RWPE2 (cell line): Measurements from ENCODE around the gene FCER2.

Experiments
- ATAC-seq: fragments of 200-7000 bp; cut with Tn5 transposase; 3 replicates; pipeline ENCODE4 v1.9.1; 2021; ENCODE audit warnings: low read depth
- DNase-seq: peaks from one replicate; pipeline ENCODE4 v3.0.0-alpha.2; 2020; ENCODE audit warnings: low spot score
- H3K27ac ChIP-seq: fragments of 450-650 bp; 2 replicates; pipeline ENCODE4 v1.5.1; 2017; ENCODE audit warnings: mild to moderate bottlenecking; ENCODE audit not compliant: poor library complexity, severe bottlenecking
- H3K27me3 ChIP-seq: fragments of 250-450 bp; sonication (Bioruptor Pico); 2 replicates; pipeline ENCODE4 v1.5.1; 2021; ENCODE audit warnings: mild to moderate bottlenecking, moderate library complexity; ENCODE audit not compliant: insufficient read depth, poor library complexity, severe bottlenecking
- H3K36me3 ChIP-seq: fragments of 250-450 bp; sonication (Bioruptor Pico); 2 replicates; pipeline ENCODE4 v1.5.1; 2020; ENCODE audit warnings: low read depth, mild to moderate bottlenecking, moderate library complexity
- H3K4me1 ChIP-seq: fragments of 250-450 bp; sonication (Bioruptor Pico); 2 replicates; pipeline ENCODE4 v1.5.1; 2021; ENCODE audit warnings: mild to moderate bottlenecking, moderate library complexity; ENCODE audit not compliant: insufficient read depth, poor library complexity, severe bottlenecking
- H3K4me3 ChIP-seq: fragments of 250-450 bp; sonication (Bioruptor Pico); 2 replicates; pipeline ENCODE4 v1.5.1; 2021; ENCODE audit warnings: mild to moderate bottlenecking, moderate library complexity; ENCODE audit not compliant: severe bottlenecking
- H3K9me3 ChIP-seq: fragments of 250-450 bp; sonication (Bioruptor Pico); 2 replicates; pipeline ENCODE4 v1.5.1; 2021; ENCODE audit warnings: mild to moderate bottlenecking, moderate library complexity; ENCODE audit not compliant: severe bottlenecking
- TF ChIP-seq, protein P1 (sequence below): fragments of 450-650 bp; IDR thresholded peaks from one replicate; pipeline ENCODE4 v1.5.1; 2017; ENCODE audit warnings: mild to moderate bottlenecking, moderate library complexity; ENCODE audit not compliant: poor library complexity, severe bottlenecking

FCER2 gene

DNA sequence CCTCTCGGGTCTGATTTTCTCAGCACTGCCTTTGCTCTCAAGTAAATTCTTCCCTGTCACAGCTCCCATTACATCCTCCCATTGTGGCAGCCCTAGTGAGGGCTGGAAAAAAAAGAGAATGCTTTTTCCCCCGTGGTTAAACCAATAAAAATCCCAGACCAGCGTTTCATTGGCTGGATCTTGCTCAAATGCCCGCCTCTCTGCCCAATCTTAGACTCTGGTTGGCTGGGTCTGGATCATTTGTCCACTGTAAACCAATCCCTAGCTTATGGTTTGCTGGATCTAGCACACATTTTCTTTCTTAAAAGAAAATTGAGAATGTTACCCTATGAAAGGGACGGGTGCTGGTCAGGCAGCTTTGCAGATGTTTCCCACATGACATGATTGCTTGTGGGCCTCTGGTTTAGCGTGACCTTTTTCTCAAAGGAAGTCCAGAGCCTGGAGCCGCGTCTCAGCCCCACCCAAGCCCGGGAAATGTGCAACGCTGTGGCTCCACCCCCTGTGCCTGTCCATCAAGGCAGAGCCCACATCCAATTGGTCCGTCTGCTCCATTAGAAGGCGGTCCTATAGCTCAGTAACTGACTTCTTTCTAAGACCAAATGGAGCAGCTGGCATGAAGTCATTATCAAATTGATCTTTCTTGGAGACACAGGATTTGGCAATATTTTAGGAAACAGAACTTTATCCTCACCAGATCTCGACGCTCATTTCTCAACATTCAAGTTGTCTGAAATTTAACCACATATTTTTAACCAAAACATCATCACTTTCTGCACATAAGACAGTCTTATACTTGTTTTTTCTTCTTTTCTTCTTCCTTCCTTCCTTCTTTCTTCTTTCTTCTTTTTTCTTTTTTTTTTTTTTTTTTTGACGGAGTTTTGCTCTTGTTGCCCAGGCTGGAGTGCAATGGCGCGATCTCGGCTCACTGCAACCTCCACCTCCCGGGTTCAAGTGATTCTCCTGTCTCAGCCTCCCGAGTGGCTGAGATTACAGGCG, 27.6 kb downstream of the FCER2 start:
- TF ChIP-seq, protein P1, sequence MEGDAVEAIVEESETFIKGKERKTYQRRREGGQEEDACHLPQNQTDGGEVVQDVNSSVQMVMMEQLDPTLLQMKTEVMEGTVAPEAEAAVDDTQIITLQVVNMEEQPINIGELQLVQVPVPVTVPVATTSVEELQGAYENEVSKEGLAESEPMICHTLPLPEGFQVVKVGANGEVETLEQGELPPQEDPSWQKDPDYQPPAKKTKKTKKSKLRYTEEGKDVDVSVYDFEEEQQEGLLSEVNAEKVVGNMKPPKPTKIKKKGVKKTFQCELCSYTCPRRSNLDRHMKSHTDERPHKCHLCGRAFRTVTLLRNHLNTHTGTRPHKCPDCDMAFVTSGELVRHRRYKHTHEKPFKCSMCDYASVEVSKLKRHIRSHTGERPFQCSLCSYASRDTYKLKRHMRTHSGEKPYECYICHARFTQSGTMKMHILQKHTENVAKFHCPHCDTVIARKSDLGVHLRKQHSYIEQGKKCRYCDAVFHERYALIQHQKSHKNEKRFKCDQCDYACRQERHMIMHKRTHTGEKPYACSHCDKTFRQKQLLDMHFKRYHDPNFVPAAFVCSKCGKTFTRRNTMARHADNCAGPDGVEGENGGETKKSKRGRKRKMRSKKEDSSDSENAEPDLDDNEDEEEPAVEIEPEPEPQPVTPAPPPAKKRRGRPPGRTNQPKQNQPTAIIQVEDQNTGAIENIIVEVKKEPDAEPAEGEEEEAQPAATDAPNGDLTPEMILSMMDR, result no peak
- no peak for DNase-seq

DNA sequence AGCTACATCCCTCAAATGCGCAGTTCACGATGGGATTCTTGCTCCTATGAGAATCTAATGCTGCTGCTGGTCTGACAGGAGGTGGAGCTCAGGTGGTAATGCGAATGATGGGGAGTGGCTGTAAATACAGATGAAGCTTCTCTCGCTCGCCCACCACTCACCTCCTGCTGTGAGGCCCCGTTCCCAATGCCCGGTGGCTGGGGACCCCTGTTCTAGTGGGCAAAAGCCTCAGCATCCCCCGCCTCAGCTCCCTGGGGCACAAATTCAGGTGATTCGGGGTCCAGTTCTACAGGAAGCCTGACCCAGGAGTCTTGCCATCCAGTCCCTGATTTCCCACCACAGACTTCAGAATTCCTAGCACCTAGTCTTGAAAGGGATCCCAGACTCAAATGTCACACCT, 29.4 kb downstream of the FCER2 start:
- TF ChIP-seq, protein P1, result no peak
- Histone ChIP-seq H3K9me3 (no peaks in the 10 kb centered on the region), H3K27me3 (peaks cover 7% of the 10 kb centered on the region)

More for the DNA sequence above, 27.6 kb downstream of the FCER2 start:
- Histone ChIP-seq H3K9me3 (no peaks in the 10 kb centered on the region), H3K27ac (no peak overlapping the region), H3K27me3 (peaks cover 7% of the 10 kb centered on the region), H3K36me3 (no peaks in the 10 kb centered on the region), H3K4me1 (no peaks in the 10 kb centered on the region), H3K4me3 (no peak overlapping the region)
- ATAC-seq, result peak; percentile 81; the same call in 2 of the 3 replicates

DNA sequence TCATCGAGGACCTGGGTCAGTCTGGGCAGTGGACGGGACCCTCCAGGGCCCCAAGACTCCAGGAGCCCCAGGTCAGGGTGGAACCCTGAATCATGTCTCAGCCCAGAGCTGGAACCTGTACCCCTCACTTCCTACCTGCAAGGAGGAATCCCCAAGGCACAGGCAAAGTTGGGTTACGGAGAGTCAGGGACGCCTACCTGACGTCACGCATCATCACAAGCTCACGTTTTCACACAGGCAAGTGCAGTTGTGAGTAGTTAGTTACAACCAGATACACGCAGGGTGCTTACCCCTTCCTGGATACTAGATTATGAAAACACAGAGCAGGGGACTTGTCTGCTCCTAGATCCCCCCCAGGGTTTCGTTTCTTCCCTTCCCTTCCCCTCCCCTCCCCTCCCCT, 31.1 kb downstream of the FCER2 start:
- H3K4me1 ChIP-seq, result no peaks in the 10 kb centered on the region
- peaks cover 7% of the 10 kb centered on the region for H3K27me3 ChIP-seq
- H3K27ac ChIP-seq, result no peak overlapping the region
- no peaks in the 10 kb centered on the region for H3K9me3 ChIP-seq
- TF ChIP-seq, protein P1, result no peak
- no peaks in the 10 kb centered on the region for H3K36me3 ChIP-seq
- DNase-seq (no peak), ATAC-seq (no peak)
- no peak overlapping the region for H3K4me3 ChIP-seq

More for the DNA sequence above, 29.4 kb downstream of the FCER2 start:
- H3K4me3 ChIP-seq, result no peak overlapping the region
- no peaks in the 10 kb centered on the region for H3K36me3 ChIP-seq
- no peak overlapping the region for H3K27ac ChIP-seq
- ATAC-seq (no peak), DNase-seq (no peak)
- no peaks in the 10 kb centered on the region for H3K4me1 ChIP-seq

DNA sequence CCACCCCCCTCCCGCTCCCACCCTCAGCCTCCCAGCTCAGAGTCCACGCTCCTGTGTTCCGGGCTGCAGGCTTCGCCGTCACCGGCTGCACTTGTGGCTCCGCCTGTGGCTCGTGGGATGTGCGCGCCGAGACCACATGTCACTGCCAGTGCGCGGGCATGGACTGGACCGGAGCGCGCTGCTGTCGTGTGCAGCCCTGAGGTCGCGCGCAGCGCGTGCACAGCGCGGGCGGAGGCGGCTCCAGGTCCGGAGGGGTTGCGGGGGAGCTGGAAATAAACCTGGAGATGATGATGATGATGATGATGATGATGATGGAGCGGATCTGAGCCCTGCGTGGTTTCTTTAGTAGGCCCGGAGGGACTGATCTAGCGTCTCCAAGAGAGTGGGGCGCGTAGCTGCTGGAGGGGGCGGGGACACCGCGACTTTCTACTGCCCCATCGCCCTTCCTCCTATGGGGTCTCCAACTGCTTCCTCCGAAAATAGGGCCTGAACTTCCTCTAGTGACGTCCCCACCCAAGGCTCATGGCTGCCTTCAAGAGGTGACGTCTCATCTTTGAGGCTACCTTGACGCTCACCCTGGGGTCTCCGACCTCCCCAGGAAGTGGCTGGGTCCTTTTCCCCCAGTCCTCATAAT, 31.7 kb downstream of the FCER2 start:
- no peak for ATAC-seq
- no peak for DNase-seq
- TF ChIP-seq, protein P1, result no peak
- Histone ChIP-seq H3K9me3 (no peaks in the 10 kb centered on the region), H3K36me3 (no peaks in the 10 kb centered on the region), H3K4me1 (no peaks in the 10 kb centered on the region), H3K27ac (no peak overlapping the region), H3K27me3 (peaks cover 7% of the 10 kb centered on the region), H3K4me3 (peak overlapping the region; percentile 5)
